Fibroblast of lung (primary cell): ENCODE data around the gene OR52B2.

Source experiments
- CTCF ChIP-seq, 2 donors: IDR thresholded peaks in 1 of 2; conservative IDR thresholded peaks in 1 of 2; 1 replicate in 1 of 2; 2 replicates in 1 of 2; pipeline ENCODE4 v1.5.1; 2011 to 2012; ENCODE audit warnings: low read length in 2 of 2, control low read depth in 1 of 2, inconsistent platforms in 1 of 2, low read depth in 1 of 2, mild to moderate bottlenecking in 1 of 2
- EZH2 ChIP-seq: IDR thresholded peaks from 2 replicates; pipeline ENCODE4 v1.5.1; 2012; ENCODE audit warnings: low read length, control low read depth, mild to moderate bottlenecking; ENCODE audit errors: missing control alignments

GRCh38 chr11:6203327-6203726 is 33.2 kb upstream of the OR52B2 start:
- TF ChIP-seq CTCF (conservative IDR thresholded peaks at IDR 0.05 in 1 of 2, IDR thresholded peaks at IDR 0.05 in 1 of 2; ENCODE audit: low read depth in 1 of 2, low read length in 2 of 2) (no peak), EZH2 (no peak)
